HepG2 (cell line): ENCODE results near the gene INTS6L.

Source experiments
- CTCF ChIP-seq: sonication (generic); formaldehyde crosslinking; IDR thresholded peaks from 2 replicates; pipeline ENCODE4 v1.5.0; 2020; ENCODE audit warnings: mild to moderate bottlenecking, missing genetic modification reagents, moderate library complexity
- EP300 ChIP-seq, 3 experiments: sonication (generic) in 1 of 3; formaldehyde crosslinking in 1 of 3; IDR thresholded peaks; 2 replicates each; pipeline versions ENCODE4 v1.5.1 to v1.6.1; 2011 to 2020; ENCODE audit warnings: low read depth in 2 of 3, low read length in 2 of 3, borderline replicate concordance in 1 of 3, improper control_type of control experiment in 1 of 3, mild to moderate bottlenecking in 1 of 3, missing genetic modification reagents in 1 of 3, moderate library complexity in 1 of 3
- HNF4A ChIP-seq: sonication (generic); formaldehyde crosslinking; IDR thresholded peaks from 2 replicates; pipeline ENCODE4 v1.4.0; 2020; ENCODE audit warnings: missing genetic modification reagents
- MED1 ChIP-seq: sonication (generic); formaldehyde crosslinking; IDR thresholded peaks from 2 replicates; pipeline ENCODE4 v1.4.0; 2020; ENCODE audit warnings: missing genetic modification reagents
- YY1 ChIP-seq: IDR thresholded peaks from 2 replicates; pipeline ENCODE4 v1.6.1; 2011; ENCODE audit warnings: low read length, low read depth, moderate library complexity, mild to moderate bottlenecking; ENCODE audit not compliant: insufficient read depth, insufficient replicate concordance
- ZBTB43 ChIP-seq: sonication (generic); formaldehyde crosslinking; conservative IDR thresholded peaks from 2 replicates; pipeline ENCODE4 v1.4.0; 2020; ENCODE audit warnings: missing genetic modification reagents
- ZNF30 ChIP-seq: sonication (generic); formaldehyde crosslinking; IDR thresholded peaks from 2 replicates; pipeline ENCODE4 v1.5.0; 2020; ENCODE audit warnings: mild to moderate bottlenecking, missing genetic modification reagents
- ZNF782 ChIP-seq: sonication (generic); formaldehyde crosslinking; IDR thresholded peaks from 2 replicates; pipeline ENCODE4 v1.4.0; 2020; ENCODE audit warnings: missing genetic modification reagents, mild to moderate bottlenecking, borderline replicate concordance

DNA sequence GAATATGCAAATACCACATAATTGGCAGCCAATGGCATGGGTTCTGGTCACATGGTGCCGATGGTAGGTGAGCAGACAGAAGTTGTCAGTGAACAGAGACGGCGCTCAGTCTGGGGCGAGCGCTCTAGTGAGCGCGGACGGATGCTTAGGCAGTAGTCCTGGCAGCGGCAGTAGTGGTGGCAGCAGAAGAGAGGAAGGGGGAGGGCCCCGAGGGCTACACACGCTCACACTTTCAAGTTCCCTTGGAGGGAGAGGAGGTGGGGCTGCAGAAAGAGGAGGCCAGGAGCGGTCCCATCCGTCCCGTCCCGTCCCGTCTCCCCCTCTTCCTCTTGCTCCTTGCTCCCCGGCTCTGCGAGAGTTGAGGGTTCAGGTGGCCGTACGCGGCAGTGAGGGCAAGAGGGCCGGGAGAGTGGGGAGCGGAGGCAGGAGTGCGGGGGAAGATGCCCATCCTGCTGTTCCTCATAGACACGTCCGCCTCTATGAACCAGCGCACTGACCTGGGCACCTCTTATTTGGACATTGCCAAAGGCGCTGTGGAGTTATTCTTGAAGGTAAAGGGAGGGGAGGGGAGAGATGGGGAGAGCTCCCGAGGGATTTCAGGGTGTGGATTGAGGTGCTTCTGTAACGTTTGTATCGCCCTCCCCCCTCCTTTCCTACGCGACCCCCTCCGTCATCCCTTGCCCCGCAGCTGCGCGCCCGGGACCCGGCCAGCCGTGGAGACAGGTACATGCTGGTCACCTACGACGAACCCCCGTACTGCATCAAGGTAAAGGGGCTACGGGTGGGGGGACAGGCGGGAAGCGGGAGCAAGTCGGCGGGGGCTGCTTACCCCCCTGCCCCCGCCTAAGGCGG lies at the start of gene INTS6L:
- TF ChIP-seq YY1 (no peak), ZNF782 (CRISPR knock-in tag) (no peak), ZNF30 (CRISPR knock-in tag) (no peak), HNF4A (no peak), MED1 (CRISPR knock-in tag) (no peak), ZBTB43 (CRISPR knock-in tag) (no peak), EP300 (IDR thresholded peaks at IDR 0.05; ENCODE audit: low read depth in 2 of 2, low read length in 2 of 2) (no peak), EP300 (CRISPR knock-in tag; IDR thresholded peaks at IDR 0.05; ENCODE audit: borderline replicate concordance) (no peak), CTCF (CRISPR knock-in tag) (no peak)
